Endothelial cell of umbilical vein (primary cell): ENCODE data around the gene BPIFA1. TPM values are rescaled to one million over a fixed set of nuclear protein-coding genes. Genes with fewer than 3 reads are reported as not detected.

ENCODE experiments used
- BruUV-seq: library from RNA; stranded (reverse); fragments of 400-500 nt; replicated peaks from 2 replicates; lab custom pipeline; 2021; lab: Mats Ljungman, UMichigan
- CTCF ChIA-PET: fragments of 300-600, 350-600 bp; sonication (Branson Sonifier 250); formaldehyde crosslinking; loops from one replicate; lab custom pipeline; 2021; ENCODE audit warnings: antibody characterized with exemption, inconsistent platforms; lab: Charles Lee
- POLR2A ChIA-PET: fragments of 300-600, 350-600 bp; sonication (Branson Sonifier 250); formaldehyde crosslinking; loops from one replicate; lab custom pipeline; 2021; ENCODE audit warnings: antibody characterized with exemption, inconsistent platforms; lab: Charles Lee
- DNase-seq: peaks from one replicate; pipeline ENCODE4 v3.0.0-alpha.2; 2011; ENCODE audit warnings: low read depth, low spot score
- FAIRE-seq: peaks from 2 replicates; lab custom pipeline; 2011; peaks lifted over from hg19 to GRCh38; lab: Jason Lieb, UNC
- H2AFZ ChIP-seq: 2 replicates; pipeline ENCODE4 v1.6.0; 2012; ENCODE audit warnings: low read depth, low read length, control low read depth, inconsistent platforms
- H3K27ac ChIP-seq: 2 replicates; pipeline ENCODE4 v1.5.1; 2011; ENCODE audit warnings: low read depth, mild to moderate bottlenecking, control low read depth, low read length, moderate library complexity; ENCODE audit not compliant: insufficient read depth
- H3K27me3 ChIP-seq, 2 experiments: 2 replicates each; pipeline versions ENCODE4 v1.6.0 to v1.6.1; 2011; ENCODE audit warnings: low read length in 2 of 2, mixed read lengths in 1 of 2; ENCODE audit not compliant: control insufficient read depth in 2 of 2, insufficient read depth in 2 of 2
- H3K36me3 ChIP-seq, 2 experiments: 2 replicates in 1 of 2; 3 replicates in 1 of 2; pipeline ENCODE4 v1.5.1; 2011; ENCODE audit warnings: low read length in 2 of 2, mild to moderate bottlenecking in 1 of 2, moderate library complexity in 1 of 2; ENCODE audit not compliant: control insufficient read depth in 2 of 2, insufficient read depth in 2 of 2; ENCODE audit errors: extremely low read depth in 1 of 2
- H3K4me1 ChIP-seq: 3 replicates; pipeline ENCODE4 v1.5.1; 2011; ENCODE audit warnings: mild to moderate bottlenecking, low read length; ENCODE audit not compliant: control insufficient read depth, insufficient read depth; ENCODE audit errors: extremely low read depth
- H3K4me2 ChIP-seq: 2 replicates; pipeline ENCODE4 v1.6.1; 2011; ENCODE audit warnings: low read length, control low read depth, mixed read lengths; ENCODE audit not compliant: insufficient read depth
- H3K4me3 ChIP-seq, 3 experiments: fragments of 200-600 bp in 1 of 3; sonication (generic), shearing (Covaris generic) in 1 of 3; replicated peaks in 1 of 3; 2 replicates each; pipeline ENCODE4 v1.5.1; 2011 to 2016; ENCODE audit warnings: control low read depth in 3 of 3, low read length in 3 of 3, mild to moderate bottlenecking in 2 of 3, inconsistent platforms in 1 of 3, low read depth in 1 of 3, moderate library complexity in 1 of 3; ENCODE audit not compliant: insufficient read depth in 1 of 3
- H3K79me2 ChIP-seq: 2 replicates; pipeline ENCODE4 v1.6.0; 2012; ENCODE audit warnings: low read length, inconsistent platforms; ENCODE audit not compliant: control insufficient read depth, insufficient read depth
- H3K9ac ChIP-seq: replicated peaks from 2 replicates; pipeline ENCODE3; 2011; ENCODE audit warnings: low read length, control low read depth; ENCODE audit not compliant: insufficient read depth; ENCODE audit errors: extremely low read depth
- H3K9me1 ChIP-seq: replicated peaks from 3 replicates; pipeline ENCODE4 v1.6.0; 2011; ENCODE audit warnings: mild to moderate bottlenecking, low read length; ENCODE audit not compliant: control insufficient read depth, insufficient read depth; ENCODE audit errors: extremely low read depth
- H3K9me3 ChIP-seq: replicated peaks from 2 replicates; pipeline ENCODE4 v1.5.1; 2012; ENCODE audit warnings: low read length, inconsistent platforms; ENCODE audit not compliant: control insufficient read depth, insufficient read depth
- H4K20me1 ChIP-seq: replicated peaks from 2 replicates; pipeline ENCODE3; 2011; ENCODE audit warnings: mild to moderate bottlenecking, low read length; ENCODE audit not compliant: control insufficient read depth, insufficient read depth; ENCODE audit errors: extremely low read depth
- EZH2 ChIP-seq: IDR thresholded peaks from 2 replicates; pipeline ENCODE4 v1.6.1; 2012; ENCODE audit warnings: borderline replicate concordance, low read depth, mild to moderate bottlenecking, moderate library complexity, low read length, inconsistent platforms; ENCODE audit not compliant: severe bottlenecking
- FOS ChIP-seq: IDR thresholded peaks from 2 replicates; pipeline ENCODE4 v1.6.1; 2011; ENCODE audit warnings: mild to moderate bottlenecking, low read length, moderate library complexity, borderline replicate concordance; ENCODE audit not compliant: insufficient read depth
- GATA2 ChIP-seq: IDR thresholded peaks from 2 replicates; pipeline ENCODE4 v1.7.0; 2011; ENCODE audit warnings: low read depth, mild to moderate bottlenecking, moderate library complexity, mixed read lengths, low read length; ENCODE audit not compliant: insufficient read length, insufficient read depth
- JUN ChIP-seq: IDR thresholded peaks from 2 replicates; pipeline ENCODE4 v1.6.1; 2011; ENCODE audit warnings: borderline replicate concordance, low read depth; ENCODE audit not compliant: insufficient read length, insufficient read depth
- MYC ChIP-seq: IDR thresholded peaks from one replicate; pipeline ENCODE4 v1.6.1; 2011; ENCODE audit warnings: mild to moderate bottlenecking, low read depth, low read length
- POLR2A ChIP-seq: IDR thresholded peaks from 2 replicates; pipeline ENCODE4 v1.6.1; 2012; ENCODE audit warnings: low read depth, mild to moderate bottlenecking, control low read depth, low read length
- POLR2AphosphoS5 ChIP-seq: IDR thresholded peaks from 2 replicates; pipeline ENCODE4 v1.6.1; 2012; ENCODE audit warnings: low read depth, mild to moderate bottlenecking, control low read depth, low read length, moderate library complexity; ENCODE audit not compliant: insufficient read depth
- dilution Hi-C: fragments of 300-500 bp; cut with MboI; formaldehyde crosslinking; loops from one replicate; pipeline ENCODE4 v1.15.0; 2019; ENCODE audit warnings: low sequenced_read_pairs; ENCODE audit not compliant: extremely low pct_ligation_motif_present
- intact Hi-C: fragments of 100-400 bp; cut with micrococcal nuclease; formaldehyde crosslinking; loops from one replicate; pipeline ENCODE4 v1.10.0; 2022
- polyA plus RNA-seq, 4 experiments: library from polyadenylated mRNA; depleted of rRNA in 3 of 4; stranded (reverse) in 3 of 4; unstranded in 1 of 4; fragments of >200 nt; gene quantifications; 2 replicates each; pipeline versions ENCODE4 v1.2.1 to v1.2.3, GENCODE V29; 2011 to 2012; ENCODE audit warnings: missing spikeins in 1 of 4
- total RNA-seq: library from RNA; stranded (reverse); gene quantifications from 2 replicates; pipeline ENCODE4 v1.2.3, GENCODE V29; 2021
- TF ChIP-seq, protein P1 (sequence below): IDR thresholded peaks from 2 replicates; pipeline ENCODE4 v1.6.1; 2011; ENCODE audit not compliant: insufficient read depth, insufficient read length
- TF ChIP-seq, protein P2 (sequence below), 2 donors: IDR thresholded peaks; 1 replicate in 1 of 2; 2 replicates in 1 of 2; pipeline ENCODE4 v1.5.1; 2011; ENCODE audit warnings: low read length in 2 of 2, mild to moderate bottlenecking in 2 of 2, moderate library complexity in 2 of 2, control low read depth in 1 of 2, inconsistent platforms in 1 of 2, low read depth in 1 of 2; ENCODE audit not compliant: insufficient read depth in 1 of 2; ENCODE audit errors: extremely low read depth in 1 of 2

BPIFA1 gene
- total and polyA plus RNA-seq, 2 donors (not counting 3 experiments of a cell fraction or from before 2014, with no cell fraction given) = not detected

DNA sequence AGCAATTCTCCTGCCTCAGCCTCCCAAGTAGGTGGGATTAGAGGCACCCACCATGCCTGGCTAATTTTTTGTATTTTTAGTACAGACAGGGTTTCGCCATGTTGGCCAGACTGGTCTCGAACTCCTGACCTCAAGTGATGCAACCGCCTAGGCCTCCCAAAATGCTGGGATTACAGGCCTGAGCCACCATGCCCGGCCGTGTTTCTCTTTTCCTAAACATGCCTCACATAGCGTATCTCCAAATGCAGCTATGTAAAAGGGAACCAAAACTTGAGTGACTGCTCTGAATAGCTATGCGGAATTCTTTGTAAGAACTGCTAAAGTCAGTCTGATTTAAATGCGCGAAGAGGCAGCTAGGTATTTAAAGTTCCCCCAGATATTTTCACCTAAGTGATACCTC lies 47.4 kb upstream of the BPIFA1 start:
- no TSS peak for BruUV-seq
- dilution Hi-C loops (no loop called here), intact Hi-C loops (no loop called here)
- ChIA-PET CTCF (no interaction called here), POLR2A (no interaction called here)
- TF ChIP-seq FOS (no peak), POLR2AphosphoS5 (no peak)
- H3K4me3 ChIP-seq = no peak overlapping the region
- H2AFZ ChIP-seq = no peak overlapping the region
- H3K27me3 ChIP-seq = no peaks in the 10 kb centered on the region
- H3K27ac ChIP-seq = no peak overlapping the region
- H3K4me2 ChIP-seq = no peak overlapping the region
- no peaks in the 10 kb centered on the region for H3K9me1 ChIP-seq
- H3K9ac ChIP-seq = no peak overlapping the region
- no peaks in the 10 kb centered on the region for H3K79me2 ChIP-seq
- no peaks in the 10 kb centered on the region for H3K9me3 ChIP-seq
- no peaks in the 10 kb centered on the region for H3K4me1 ChIP-seq
- H3K36me3 ChIP-seq = no peaks in the 10 kb centered on the region
- DNase-seq (no peak), FAIRE-seq (no peak)
- no peaks in the 10 kb centered on the region for H4K20me1 ChIP-seq

DNA sequence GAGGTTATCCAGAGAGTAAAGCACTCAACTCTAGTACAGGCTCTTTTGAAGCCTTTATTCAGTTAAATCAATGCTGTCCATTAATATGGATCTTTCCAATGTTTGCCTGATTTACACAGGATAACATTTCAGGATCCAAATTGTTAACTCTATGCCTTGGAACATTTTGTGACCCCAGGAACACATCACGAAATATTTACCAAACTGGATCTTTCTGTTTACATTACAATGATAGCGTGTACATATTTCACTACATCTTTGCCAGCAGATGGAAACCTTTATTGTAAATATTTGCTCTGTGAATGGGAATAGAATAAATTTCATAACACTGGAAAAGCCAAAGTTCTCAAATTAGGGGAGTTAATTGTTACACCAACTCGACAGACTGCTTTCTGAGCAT lies 44.3 kb upstream of the BPIFA1 start:
- no peaks in the 10 kb centered on the region for H3K36me3 ChIP-seq
- ChIA-PET POLR2A (no interaction called here), CTCF (no interaction called here)
- no peaks in the 10 kb centered on the region for H3K79me2 ChIP-seq
- DNase-seq (no peak), FAIRE-seq (no peak)
- no peak overlapping the region for H3K4me2 ChIP-seq
- H3K9ac ChIP-seq = no peak overlapping the region
- no peaks in the 10 kb centered on the region for H3K9me1 ChIP-seq
- no peaks in the 10 kb centered on the region for H3K9me3 ChIP-seq
- TF ChIP-seq POLR2A = no peak
- TF ChIP-seq JUN = no peak
- no peak for TF ChIP-seq EZH2
- TF ChIP-seq POLR2AphosphoS5 = no peak
- no peak for TF ChIP-seq FOS
- TF ChIP-seq, protein P1, sequence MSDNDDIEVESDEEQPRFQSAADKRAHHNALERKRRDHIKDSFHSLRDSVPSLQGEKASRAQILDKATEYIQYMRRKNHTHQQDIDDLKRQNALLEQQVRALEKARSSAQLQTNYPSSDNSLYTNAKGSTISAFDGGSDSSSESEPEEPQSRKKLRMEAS = no peak
- TF ChIP-seq, protein P2, sequence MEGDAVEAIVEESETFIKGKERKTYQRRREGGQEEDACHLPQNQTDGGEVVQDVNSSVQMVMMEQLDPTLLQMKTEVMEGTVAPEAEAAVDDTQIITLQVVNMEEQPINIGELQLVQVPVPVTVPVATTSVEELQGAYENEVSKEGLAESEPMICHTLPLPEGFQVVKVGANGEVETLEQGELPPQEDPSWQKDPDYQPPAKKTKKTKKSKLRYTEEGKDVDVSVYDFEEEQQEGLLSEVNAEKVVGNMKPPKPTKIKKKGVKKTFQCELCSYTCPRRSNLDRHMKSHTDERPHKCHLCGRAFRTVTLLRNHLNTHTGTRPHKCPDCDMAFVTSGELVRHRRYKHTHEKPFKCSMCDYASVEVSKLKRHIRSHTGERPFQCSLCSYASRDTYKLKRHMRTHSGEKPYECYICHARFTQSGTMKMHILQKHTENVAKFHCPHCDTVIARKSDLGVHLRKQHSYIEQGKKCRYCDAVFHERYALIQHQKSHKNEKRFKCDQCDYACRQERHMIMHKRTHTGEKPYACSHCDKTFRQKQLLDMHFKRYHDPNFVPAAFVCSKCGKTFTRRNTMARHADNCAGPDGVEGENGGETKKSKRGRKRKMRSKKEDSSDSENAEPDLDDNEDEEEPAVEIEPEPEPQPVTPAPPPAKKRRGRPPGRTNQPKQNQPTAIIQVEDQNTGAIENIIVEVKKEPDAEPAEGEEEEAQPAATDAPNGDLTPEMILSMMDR (IDR thresholded peaks at IDR 0.05; ENCODE audit: extremely low read depth in 1 of 2, insufficient read depth in 1 of 2, low read depth in 1 of 2, low read length in 2 of 2) = no peak
- TF ChIP-seq GATA2 = no peak
- TF ChIP-seq MYC = no peak
- H3K27me3 ChIP-seq = no peaks in the 10 kb centered on the region
- dilution Hi-C loops (no loop called here), intact Hi-C loops (no loop called here)
- no peak overlapping the region for H3K4me3 ChIP-seq
- H4K20me1 ChIP-seq = no peaks in the 10 kb centered on the region
- H3K4me1 ChIP-seq = no peaks in the 10 kb centered on the region
- BruUV-seq = no TSS peak
- no peak overlapping the region for H3K27ac ChIP-seq
- H2AFZ ChIP-seq = no peak overlapping the region
